WTC11 (cell line): ENCODE results near the gene SLC38A3.

Experiments used
- CTCF ChIP-seq: fragments of 200-600 bp; IDR thresholded peaks from 2 replicates; pipeline ENCODE4 v1.8.0; 2022; ENCODE audit warnings: antibody characterized with exemption
- E2F4 ChIP-seq: sonication (generic); formaldehyde crosslinking; IDR thresholded peaks from 2 replicates; pipeline ENCODE4 v1.8.1; 2022; ENCODE audit warnings: low read depth, mild to moderate bottlenecking, moderate library complexity, missing genetic modification reagents, borderline replicate concordance
- GRHL2 ChIP-seq: fragments of 250-450 bp; sonication (Bioruptor Pico); IDR thresholded peaks from 2 replicates; pipeline ENCODE4 v1.8.0; 2022; ENCODE audit warnings: mild to moderate bottlenecking, moderate library complexity; ENCODE audit not compliant: insufficient replicate concordance, severe bottlenecking
- NR3C1 ChIP-seq: sonication (generic); formaldehyde crosslinking; conservative IDR thresholded peaks from 2 replicates; pipeline ENCODE4 v1.8.1; 2023; ENCODE audit warnings: low read depth, mild to moderate bottlenecking, missing genetic modification reagents

DNA sequence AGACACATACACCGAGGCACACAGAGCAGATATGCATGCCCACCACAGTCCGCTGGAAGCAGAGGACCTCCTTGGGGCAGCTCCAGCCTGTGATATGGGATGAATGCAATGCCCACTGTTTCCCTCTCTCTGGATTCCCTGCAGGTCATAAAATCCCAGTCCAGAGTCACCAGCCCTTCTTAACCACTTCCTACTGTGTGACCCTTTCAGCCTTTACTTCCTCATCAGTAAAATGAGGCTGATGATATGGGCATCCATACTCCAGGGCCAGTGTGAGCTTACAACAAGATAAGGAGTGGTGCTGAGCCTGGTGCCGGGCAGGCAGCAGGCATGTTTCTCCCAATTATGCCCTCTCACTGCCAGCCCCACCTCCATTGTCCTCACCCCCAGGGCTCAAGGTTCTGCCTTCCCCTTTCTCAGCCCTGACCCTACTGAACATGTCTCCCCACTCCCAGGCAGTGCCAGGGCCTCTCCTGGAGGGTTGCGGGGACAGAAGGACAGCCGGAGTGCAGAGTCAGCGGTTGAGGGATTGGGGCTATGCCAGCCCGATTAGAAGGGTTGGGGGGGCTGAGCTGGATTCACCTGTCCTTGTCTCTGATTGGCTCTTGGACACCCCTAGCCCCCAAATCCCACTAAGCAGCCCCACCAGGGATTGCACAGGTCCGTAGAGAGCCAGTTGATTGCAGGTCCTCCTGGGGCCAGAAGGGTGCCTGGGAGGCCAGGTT, 14.0 kb upstream of the SLC38A3 start, which contains the start of gene GNAT1:
- TF ChIP-seq NR3C1: no peak
- no peak for TF ChIP-seq CTCF
- TF ChIP-seq GRHL2: no peak
- TF ChIP-seq E2F4 (CRISPR knock-in tag): no peak
